GM19035 (cell line): ENCODE data around the gene KDSR.

Experiments
- ATAC-seq: cut with Tn5 transposase; IDR thresholded peaks from one replicate; pipeline ENCODE4 v1.9.1; 2021; ENCODE audit not compliant: unreplicated experiment

The KDSR gene

DNA sequence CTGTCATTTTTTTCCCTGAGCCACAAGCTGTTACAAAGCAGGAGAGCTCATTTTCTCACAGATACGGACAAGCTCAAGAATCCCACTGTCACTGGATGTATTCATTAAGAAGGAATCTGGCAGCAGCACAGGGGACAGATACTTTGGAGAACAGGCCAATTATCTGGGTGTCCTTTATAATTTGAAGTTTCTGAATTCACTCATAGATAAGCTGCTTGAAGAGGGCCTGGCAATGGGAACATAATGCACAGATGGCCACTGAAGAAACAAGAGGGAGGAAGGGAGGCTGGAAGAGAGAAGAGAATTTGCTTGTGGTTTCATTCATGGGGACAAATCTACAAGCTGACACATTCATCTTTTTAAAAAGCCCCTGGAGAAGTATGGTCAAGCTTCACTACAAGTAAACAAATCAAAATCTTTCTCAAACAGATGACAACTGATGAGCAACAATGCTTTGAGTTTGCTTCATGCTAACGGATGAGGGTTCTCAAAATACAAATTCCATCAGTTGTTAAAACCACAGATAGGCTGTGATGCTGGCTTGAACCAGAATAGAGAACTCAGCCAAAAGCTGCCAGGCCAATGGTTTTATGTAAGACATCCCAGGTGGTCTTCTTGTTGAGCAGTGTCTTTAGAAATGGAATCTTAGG, 59.3 kb downstream of the KDSR start:
- ATAC-seq: no peak

DNA sequence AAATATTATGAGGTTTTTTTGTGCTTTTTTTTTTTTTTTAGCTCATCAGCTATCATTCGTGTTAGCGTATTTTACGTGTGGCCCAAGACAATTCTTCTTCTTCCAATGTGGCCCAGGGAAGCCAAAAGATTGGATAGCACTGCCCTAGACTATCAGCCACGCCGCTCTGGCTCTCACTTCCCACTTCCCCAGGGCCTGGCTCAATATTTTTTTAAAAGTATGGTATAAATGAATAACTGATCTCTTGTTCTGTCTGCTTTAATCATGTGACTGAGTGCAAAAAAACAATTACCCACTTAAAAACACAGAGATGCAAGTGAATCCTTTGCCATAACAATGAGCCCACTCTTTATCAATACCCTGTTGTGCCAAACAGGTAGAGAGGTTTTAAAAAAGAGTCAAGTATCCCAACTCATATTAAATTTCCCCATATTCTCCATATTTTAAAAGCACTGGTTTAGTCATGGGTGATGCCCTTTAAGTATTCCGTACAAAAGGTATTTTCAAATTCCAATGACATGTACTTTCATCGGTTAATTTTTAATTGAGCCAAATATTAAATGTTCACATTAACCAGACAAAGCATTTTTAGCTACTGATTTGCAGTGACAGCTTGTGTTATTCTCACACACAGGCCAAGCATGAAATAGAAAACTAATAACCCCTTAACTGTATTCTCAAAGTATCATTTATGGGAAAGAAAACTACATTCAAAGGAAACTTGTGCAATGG, 60.0 kb downstream of the KDSR start:
- ATAC-seq: no peak

- no peak for ATAC-seq
Measured at GRCh38 chr18:63306249-63306648, 60.8 kb downstream of the KDSR start.

GRCh38 chr18:63303547-63303946, 63.5 kb downstream of the KDSR start:
- no peak for ATAC-seq

DNA sequence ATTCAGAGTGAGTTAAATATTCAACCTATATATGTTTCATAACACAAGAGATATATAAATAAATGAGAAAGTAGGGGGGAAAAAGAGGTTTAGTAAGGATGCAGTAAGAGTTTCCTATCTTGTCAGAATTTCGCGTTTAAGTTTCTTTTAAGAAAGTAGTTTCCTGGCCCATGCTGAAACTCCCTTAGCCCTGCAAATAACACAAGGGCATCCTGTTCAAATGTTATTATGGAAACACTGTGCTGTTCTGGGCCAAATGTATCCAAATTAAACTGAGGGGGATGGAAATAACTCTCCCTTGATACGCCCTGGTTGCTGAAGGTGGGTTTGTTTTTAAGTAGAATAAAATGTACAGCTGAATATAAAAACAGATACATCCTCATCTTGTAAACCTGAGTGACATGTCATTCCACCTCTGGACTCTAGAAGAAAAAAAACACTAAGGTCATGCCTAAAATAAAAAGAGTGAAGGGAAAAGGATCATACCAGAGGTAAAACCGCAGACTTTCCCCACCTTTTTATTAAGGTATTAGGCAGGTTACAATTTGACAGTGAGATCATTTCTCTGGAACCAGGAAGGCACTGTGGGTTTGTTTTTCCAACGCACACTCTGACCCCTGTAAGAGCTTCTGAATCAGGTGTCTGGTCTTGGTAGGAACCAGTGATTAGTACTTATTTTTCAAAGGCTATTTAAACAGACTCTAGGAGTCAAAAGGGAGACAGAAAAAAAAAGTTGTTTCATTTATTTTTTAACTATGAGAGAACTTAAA, 64.2 kb downstream of the KDSR start:
- no peak for ATAC-seq

DNA sequence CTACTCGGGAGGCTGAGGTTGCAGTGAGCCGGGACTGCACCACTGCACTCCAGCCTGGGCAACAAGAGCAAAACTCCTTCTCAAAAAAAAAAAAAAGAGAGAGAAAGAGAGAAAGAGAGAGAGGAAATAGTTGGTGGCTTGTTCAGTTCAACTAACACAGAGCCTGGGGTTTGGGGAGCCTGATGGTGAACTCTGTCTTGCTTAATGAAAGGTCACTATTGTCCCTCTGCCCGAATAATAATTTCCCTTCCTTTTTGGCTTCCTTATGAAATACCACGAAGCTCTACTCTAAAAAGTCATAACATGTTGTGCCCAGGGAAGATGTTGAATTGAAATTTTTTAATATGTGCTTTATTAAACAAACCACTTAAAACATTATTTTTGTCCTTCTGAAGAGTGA, 64.8 kb downstream of the KDSR start:
- ATAC-seq: no peak

- ATAC-seq: no peak
Measured at GRCh38 chr18:63301434-63301833, 65.6 kb downstream of the KDSR start.

DNA sequence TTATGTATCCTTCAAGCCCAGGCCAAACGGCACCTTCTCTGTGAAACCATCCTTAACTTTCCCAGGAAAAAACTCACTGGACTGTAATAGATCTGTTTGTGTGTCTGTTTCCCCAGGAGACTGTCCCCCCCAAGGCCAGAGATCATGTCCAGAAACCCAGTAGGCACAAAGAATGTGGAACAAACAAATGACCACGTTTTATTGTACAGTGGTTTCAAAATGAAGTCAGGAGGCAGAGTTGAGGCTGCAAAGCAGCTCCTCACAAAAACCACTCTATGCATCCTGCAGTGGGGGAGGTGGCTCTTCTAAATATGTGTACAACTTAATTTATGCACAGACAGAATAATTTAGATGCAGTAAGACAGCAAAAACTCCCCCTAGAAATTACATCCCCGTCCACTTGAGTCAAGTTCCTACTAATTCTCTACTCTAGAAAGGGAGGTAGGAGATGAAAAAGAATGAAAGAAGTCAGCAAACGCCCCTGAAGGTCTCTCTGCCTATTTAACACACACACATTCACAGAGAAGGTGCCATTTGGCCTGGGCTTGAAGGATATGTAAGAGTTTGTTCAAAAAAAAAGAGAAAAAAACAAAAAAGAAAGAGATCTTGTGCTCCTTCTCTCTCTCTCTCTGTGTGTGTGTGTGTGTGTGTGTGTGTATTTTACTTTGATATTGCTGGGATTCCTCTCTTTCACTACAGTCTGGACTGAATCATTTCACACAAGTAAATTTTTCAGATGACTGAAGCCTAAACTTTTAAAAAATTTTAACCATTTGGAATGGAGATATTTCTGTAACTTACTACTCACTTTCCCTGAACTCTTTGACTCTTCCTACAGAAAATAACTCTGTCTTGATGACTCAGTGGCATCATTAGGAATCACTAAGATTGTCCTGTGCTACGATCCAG, 66.9 kb downstream of the KDSR start:
- ATAC-seq: peak; percentile 70

DNA sequence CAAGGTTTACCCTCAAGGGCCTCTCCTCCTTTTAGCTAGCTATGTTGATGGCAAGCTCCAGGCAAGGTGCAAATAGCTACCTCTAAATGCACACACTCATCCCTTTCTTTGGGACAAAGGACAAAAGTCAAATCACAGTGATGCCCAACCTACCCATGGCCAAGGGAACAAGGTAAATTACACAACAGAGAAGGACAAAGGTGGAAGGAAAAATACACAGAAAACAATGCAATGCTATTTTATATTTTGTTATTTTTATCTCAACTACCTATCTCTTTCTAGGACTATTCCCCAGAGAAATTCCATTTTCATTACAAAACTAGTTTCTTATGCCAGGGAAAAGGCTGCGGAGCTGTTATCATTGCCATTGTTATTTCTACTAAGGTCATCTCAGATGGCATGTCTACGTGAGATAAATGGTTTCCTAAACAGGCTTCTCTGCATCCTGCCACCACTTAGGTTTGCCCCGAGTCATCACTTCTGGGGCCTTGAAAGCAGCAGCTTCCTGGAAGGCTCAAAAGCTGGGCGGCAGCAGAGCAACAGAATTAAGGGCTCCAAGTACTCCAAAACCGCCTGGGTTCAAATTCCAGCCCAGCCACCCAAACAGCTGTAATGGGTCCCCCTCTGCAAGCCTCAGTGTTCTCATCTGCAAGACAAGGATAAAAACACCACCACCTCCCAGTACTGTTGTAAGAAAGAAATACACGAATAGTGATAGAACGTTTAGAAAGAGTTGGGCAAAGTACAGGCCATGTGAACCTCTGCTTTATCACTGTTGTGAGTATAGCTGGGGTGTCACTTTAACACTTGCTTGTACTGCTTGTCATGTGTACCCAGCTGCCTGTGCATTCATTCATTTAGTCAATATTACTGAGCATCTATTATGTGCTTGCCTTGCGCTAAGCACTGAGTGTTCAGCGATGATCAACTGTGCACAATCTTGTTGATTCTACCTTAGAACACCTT, 68.3 kb downstream of the KDSR start:
- no peak for ATAC-seq

DNA sequence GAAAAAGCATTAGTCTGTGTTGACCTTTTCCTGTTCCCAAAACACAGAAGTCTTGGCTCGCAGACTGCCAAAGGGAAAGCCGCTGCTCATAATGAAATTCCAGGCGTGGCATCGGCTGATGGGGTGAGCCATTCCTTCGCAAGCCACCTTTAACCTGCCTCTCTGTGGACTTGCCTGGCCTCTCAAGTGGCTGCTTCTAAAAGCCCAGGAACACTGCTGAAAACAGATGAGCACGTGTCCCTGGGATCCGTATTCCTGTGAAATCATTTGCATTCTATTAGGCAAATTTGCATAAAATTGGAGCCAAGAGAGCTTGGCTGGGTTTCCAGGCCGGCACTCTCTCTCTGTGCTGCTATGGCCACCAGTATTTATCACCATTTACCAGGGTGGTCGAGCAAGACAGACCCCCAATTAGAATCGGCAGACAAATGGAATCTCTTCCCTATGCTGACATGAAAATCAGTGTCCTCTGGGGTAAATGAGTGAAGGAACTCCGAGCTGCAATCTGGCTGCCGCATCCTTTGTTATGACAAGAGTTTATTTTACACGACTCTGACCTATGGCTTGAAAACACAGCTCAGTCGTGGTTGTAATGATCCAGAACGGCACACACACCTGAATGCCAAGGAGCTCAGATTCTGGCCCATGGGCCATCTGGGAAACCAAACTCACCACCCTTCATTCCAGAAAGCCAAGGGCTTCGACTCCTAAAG, 69.2 kb downstream of the KDSR start:
- ATAC-seq: no peak

DNA sequence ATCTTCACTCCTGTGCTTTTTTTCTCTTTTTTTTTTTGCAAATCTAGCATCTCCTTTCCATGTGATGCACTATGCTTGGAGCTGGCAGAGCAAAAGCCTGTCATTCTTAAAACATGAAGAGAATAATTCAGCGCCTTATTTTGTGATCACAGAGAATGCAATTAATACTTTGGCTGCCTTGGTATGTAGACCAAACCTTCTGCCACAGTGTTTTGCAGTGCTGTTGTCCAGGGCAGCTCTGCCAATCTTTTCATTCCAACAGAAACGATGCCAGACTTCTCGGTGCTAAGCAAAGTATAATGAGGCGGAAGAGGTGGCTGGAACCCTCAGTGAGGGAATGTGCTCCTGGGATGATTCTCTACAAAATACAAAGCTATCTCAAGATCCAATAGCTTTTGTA, 73.1 kb downstream of the KDSR start:
- ATAC-seq: no peak

DNA sequence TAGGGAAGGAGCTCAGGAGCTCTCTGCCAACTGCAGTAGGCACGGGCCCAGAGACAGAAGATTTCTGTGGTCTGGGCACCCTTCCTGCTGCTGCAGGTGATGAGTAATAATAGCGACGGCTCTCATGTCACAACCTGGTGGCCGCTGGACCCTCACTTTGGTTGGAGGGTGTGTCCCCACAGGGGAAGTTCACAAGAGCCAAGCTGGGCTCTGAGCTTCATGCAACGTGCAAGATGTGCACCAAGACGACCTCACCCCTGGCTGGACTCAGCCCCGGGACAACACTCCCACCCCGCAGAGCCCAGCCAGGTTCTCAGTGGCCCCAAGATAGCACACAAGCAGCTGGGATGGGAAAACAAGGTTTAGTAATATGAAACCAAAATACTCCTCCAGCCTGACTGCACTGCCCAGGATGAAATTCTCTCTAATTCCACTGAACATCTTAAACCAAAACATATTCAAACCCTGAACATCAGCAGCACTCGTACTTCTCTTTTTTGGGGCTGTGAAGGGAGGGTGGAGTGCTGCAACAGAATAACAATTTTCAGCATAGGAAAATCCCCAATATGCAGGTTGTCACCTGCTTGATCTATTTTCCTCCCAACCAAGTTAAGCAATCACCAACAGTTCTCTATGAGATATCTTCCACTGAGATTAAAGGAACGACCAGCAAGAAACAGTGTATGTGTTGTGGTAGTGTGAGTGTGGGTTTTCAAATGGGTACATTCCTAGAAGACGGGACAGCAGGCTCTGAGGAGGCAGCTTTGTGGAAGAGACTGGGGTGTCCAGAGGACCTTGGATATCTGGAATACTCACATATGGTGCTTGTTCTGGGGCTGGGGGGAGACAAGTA, 73.9 kb downstream of the KDSR start:
- peak; percentile 63 for ATAC-seq

DNA sequence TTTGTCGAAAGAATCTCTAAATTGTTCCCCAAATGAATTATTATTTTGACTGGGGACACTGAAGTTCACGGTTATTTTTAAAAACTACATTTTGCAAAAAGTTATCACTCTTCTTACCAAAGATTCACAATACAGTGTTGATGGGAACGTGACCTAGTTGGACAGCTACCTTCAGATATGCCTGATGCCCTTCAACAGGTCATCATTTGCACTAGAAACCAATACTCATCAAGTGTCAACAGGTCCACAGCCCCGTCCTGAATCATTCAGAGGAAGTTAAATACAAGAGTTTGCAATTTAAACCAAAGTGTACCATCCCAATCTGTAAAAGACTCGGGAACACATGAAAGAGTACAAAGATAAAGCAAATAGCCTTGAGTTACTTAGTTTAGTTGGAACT, 75.7 kb downstream of the KDSR start:
- no peak for ATAC-seq

- ATAC-seq: no peak
Measured at GRCh38 chr18:63290821-63291200, 76.2 kb downstream of the KDSR start.

- no peak for ATAC-seq
Measured at GRCh38 chr18:63290166-63290820, 76.7 kb downstream of the KDSR start.

GRCh38 chr18:63288311-63288710, 78.7 kb downstream of the KDSR start:
- ATAC-seq: no peak

- ATAC-seq: no peak
Measured at GRCh38 chr18:63287691-63288220, 79.2 kb downstream of the KDSR start.

- no peak for ATAC-seq
Measured at GRCh38 chr18:63286926-63287325, 80.1 kb downstream of the KDSR start.
